Spleen (tissue), 11 donors: ENCODE results near the gene PCDH8. TPM values are rescaled to one million over a fixed set of nuclear protein-coding genes. Genes with fewer than 3 reads are reported as not detected.

Experiments used
- DNase-seq: peaks from one replicate; pipeline ENCODE4 v3.0.0-alpha.2; 2020
- H3K27ac ChIP-seq, 8 donors: fragments of 200-600 bp; sonication (generic) in 7 of 8; 1 replicate in 4 of 8; 2 replicates in 4 of 8; pipeline versions ENCODE4 v1.5.0 to v1.8.0; 2016 to 2021; ENCODE audit warnings: inconsistent platforms in 4 of 8, mild to moderate bottlenecking in 4 of 8, moderate library complexity in 1 of 8
- H3K27me3 ChIP-seq, 7 donors: fragments of 200-600 bp; sonication (generic) in 6 of 7; replicated peaks in 1 of 7; 1 replicate in 4 of 7; 2 replicates in 3 of 7; pipeline versions ENCODE4 v1.5.0 to v1.8.0; 2016 to 2021; ENCODE audit warnings: inconsistent platforms in 3 of 7, mild to moderate bottlenecking in 1 of 7
- H3K36me3 ChIP-seq, 6 donors: fragments of 200-600 bp; sonication (generic) in 5 of 6; 1 replicate in 4 of 6; 2 replicates in 2 of 6; pipeline versions ENCODE4 v1.5.0 to v1.8.0; 2016 to 2021; ENCODE audit warnings: inconsistent platforms in 2 of 6
- H3K4me1 ChIP-seq, 6 donors: fragments of 200-600 bp; sonication (generic) in 5 of 6; 1 replicate in 3 of 6; 2 replicates in 3 of 6; pipeline versions ENCODE4 v1.5.0 to v1.8.0; 2016 to 2021; ENCODE audit warnings: inconsistent platforms in 3 of 6
- H3K4me3 ChIP-seq, 8 donors: fragments of 200-600 bp; sonication (generic) in 7 of 8; 1 replicate in 4 of 8; 2 replicates in 4 of 8; pipeline versions ENCODE4 v1.5.0 to v1.8.0; 2016 to 2021; ENCODE audit warnings: inconsistent platforms in 4 of 8, mild to moderate bottlenecking in 4 of 8, moderate library complexity in 2 of 8
- H3K9me3 ChIP-seq, 8 donors: fragments of 200-600 bp; sonication (generic) in 7 of 8; 1 replicate in 4 of 8; 2 replicates in 4 of 8; pipeline versions ENCODE4 v1.5.0 to v1.8.0; 2016 to 2021; ENCODE audit warnings: inconsistent platforms in 4 of 8
- CTCF ChIP-seq, 11 experiments: fragments of 200-600 bp in 7 of 11; fragments of 450-650 bp in 4 of 11; sonication (generic) in 4 of 11; IDR thresholded peaks in 8 of 11; conservative IDR thresholded peaks in 3 of 11; 1 replicate in 7 of 11; 2 replicates in 4 of 11; pipeline versions ENCODE4 v1.4.0 to v1.8.0; 2016 to 2021; ENCODE audit warnings: antibody characterized with exemption in 11 of 11, inconsistent platforms in 4 of 11, mild to moderate bottlenecking in 1 of 11
- POLR2A ChIP-seq, 3 donors: fragments of 450-650 bp; IDR thresholded peaks; one replicate each; pipeline ENCODE4 v1.5.1; 2017; ENCODE audit warnings: antibody characterized with exemption in 3 of 3, mild to moderate bottlenecking in 1 of 3
- POLR2AphosphoS5 ChIP-seq, 3 donors: sonication (generic); formaldehyde crosslinking; IDR thresholded peaks; one replicate each; pipeline ENCODE4 v1.5.1; 2017; ENCODE audit warnings: antibody characterized with exemption in 3 of 3
- WGBS, 5 donors: extraction: QIAGEN DNeasy Blood & Tissue Kit in 3 of 5; methylation state at CpG; one replicate each; pipeline versions ENCODE4 v1.1.5 to v1.1.7; 2013 to 2018; 5-methylcytosine and 5-hydroxymethylcytosine counted together
- intact Hi-C: fragments of 100-400 bp; cut with DNase I; formaldehyde crosslinking; loops from one replicate; pipeline ENCODE4 v1.15.0; 2023; ENCODE audit warnings: low total_unique reads
- polyA plus RNA-seq, 3 donors: library from polyadenylated mRNA; stranded (reverse); fragments of 200-250 nt; gene quantifications; one replicate each; pipeline ENCODE4 v1.2.1, GENCODE V29; 2013
- total RNA-seq, 7 donors: library from RNA; depleted of rRNA in 3 of 7; stranded (reverse); fragments of >200 nt in 3 of 7; fragmentation: NEBNext Ultra II Directional in 4 of 7; extraction: Animal tissue kit (Norgen Biotek cat#: 25700) in 4 of 7; gene quantifications; one replicate each; pipeline versions ENCODE4 v1.1.0 to v1.2.1, GENCODE V29; 2016 to 2021
- donor health status: healthy with polysubstance abuse.
- donor health status: DM: no; HTN: no; CAD: no; lungs with moderate emphysema.
- donor health status: DM: no; HTN: no; CAD: no.
- donor health status: Bipolar disorder and iron deficiency.
- donor health status: healthy.
- donor health status: DM: no; HTN: no; CAD: no.
- donor health status: DM: yes; HTN: yes; CAD: no.

Gene PCDH8
- total and polyA plus RNA-seq, 10 donors: not detected

DNA sequence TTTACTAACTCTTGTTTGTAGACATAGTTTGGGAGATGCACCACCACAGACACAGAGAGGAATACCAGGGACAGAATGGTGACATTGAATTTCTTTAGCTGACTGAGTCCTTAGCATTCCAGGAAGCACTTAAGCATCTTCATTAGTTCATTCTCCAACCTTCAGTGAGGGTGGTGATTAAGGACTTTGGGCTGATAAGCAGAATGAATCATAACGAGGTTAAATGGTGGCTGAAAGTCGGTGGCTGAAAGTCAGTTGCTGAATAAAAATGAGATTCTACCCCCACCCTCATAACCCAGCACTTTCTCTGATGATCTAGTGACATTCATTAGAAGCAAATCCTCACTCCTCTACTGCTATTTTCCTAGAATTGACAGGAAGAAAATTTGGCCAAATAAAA lies 10.6 kb downstream of the PCDH8 start:
- H3K4me1 ChIP-seq: no peaks in the 10 kb centered on the region
- no peaks in the 10 kb centered on the region for H3K9me3 ChIP-seq
- DNase-seq: no peak
- no peaks in the 10 kb centered on the region for H3K36me3 ChIP-seq
- intact Hi-C loops: no loop called here
- TF ChIP-seq CTCF (IDR thresholded peaks at IDR 0.05 in 8 of 11, conservative IDR thresholded peaks at IDR 0.05 in 3 of 11): no peak
- no peak for TF ChIP-seq POLR2AphosphoS5 (IDR thresholded peaks at IDR 0.05)
- no peak for TF ChIP-seq POLR2A (IDR thresholded peaks at IDR 0.05)
- no peak overlapping the region for H3K4me3 ChIP-seq
- no peak overlapping the region for H3K27ac ChIP-seq
- 37 to 59% (median 43%) methylated on average over 2 of the region's 2 CpGs for WGBS, 5 donors
- peaks cover 0 to 73% (median 4%) of the 10 kb centered on the region in 7 donors for H3K27me3 ChIP-seq

GRCh38 chr13:52835071-52835839 lies 13.2 kb downstream of the PCDH8 start:
- peaks cover 0 to 50% (median 0%) of the 10 kb centered on the region in 7 donors for H3K27me3 ChIP-seq
- H3K9me3 ChIP-seq: no peaks in the 10 kb centered on the region
- H3K27ac ChIP-seq: no peak overlapping the region
- no peaks in the 10 kb centered on the region for H3K36me3 ChIP-seq
- intact Hi-C loops: no loop called here
- no peak for DNase-seq
- WGBS, 5 donors: 53 to 85% (median 78%) methylated on average over 2 of the region's 2 CpGs
- H3K4me3 ChIP-seq: no peak overlapping the region
- TF ChIP-seq CTCF (IDR thresholded peaks at IDR 0.05 in 8 of 11, conservative IDR thresholded peaks at IDR 0.05 in 3 of 11) (no peak), POLR2AphosphoS5 (IDR thresholded peaks at IDR 0.05) (no peak), POLR2A (IDR thresholded peaks at IDR 0.05) (no peak)
- no peaks in the 10 kb centered on the region for H3K4me1 ChIP-seq

DNA sequence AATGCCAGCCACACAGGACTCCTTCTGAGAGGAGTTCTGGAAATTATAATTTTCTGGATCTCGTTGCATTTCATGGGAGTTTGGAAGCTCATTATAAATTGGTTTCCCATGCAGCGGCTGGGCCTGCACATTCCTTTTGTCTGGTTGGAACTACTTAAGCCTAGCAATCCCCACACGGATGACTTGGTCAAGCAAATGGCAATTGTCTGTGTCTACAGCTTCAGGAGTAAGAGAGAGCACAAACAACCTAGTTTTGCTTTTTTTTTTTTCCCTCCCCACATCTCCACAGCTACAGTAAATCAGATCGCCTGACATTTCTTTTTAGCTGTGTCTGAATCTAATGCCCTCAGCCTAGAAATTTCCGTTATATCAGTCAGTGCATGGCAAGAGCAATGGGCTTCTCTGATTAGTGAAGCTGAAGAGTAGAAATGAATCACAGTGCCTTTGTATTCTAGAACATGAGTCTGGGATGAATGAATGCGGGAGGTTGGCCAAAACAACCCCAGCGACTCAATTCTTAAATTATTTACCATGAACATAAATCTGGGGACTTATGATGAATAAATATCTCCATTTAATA lies 15.1 kb downstream of the PCDH8 start:
- Histone ChIP-seq H3K9me3 (no peaks in the 10 kb centered on the region), H3K27ac (no peak overlapping the region), H3K4me1 (no peaks in the 10 kb centered on the region), H3K27me3 (peaks cover 0 to 38% (median 0%) of the 10 kb centered on the region in 7 donors), H3K4me3 (no peak overlapping the region), H3K36me3 (no peaks in the 10 kb centered on the region)
- TF ChIP-seq POLR2A (IDR thresholded peaks at IDR 0.05) (no peak), POLR2AphosphoS5 (IDR thresholded peaks at IDR 0.05) (no peak), CTCF (IDR thresholded peaks at IDR 0.05 in 8 of 11, conservative IDR thresholded peaks at IDR 0.05 in 3 of 11) (no peak)
- intact Hi-C loops: no loop called here
- WGBS, 5 donors: 79 to 88% (median 83%) methylated on average over 7 of the region's 7 CpGs
- DNase-seq: no peak

GRCh38 chr13:52832313-52832712 lies 16.1 kb downstream of the PCDH8 start:
- 76 to 85% (median 81%) methylated on average over 5 of the region's 5 CpGs for WGBS, 5 donors
- DNase-seq: no peak
- H3K36me3 ChIP-seq: no peaks in the 10 kb centered on the region
- no peaks in the 10 kb centered on the region for H3K9me3 ChIP-seq
- peaks cover 0 to 33% (median 0%) of the 10 kb centered on the region in 7 donors for H3K27me3 ChIP-seq
- no peaks in the 10 kb centered on the region for H3K4me1 ChIP-seq
- intact Hi-C loops: no loop called here
- H3K4me3 ChIP-seq: no peak overlapping the region
- TF ChIP-seq POLR2A (IDR thresholded peaks at IDR 0.05) (no peak), CTCF (IDR thresholded peaks at IDR 0.05 in 8 of 11, conservative IDR thresholded peaks at IDR 0.05 in 3 of 11) (no peak)
- H3K27ac ChIP-seq: no peak overlapping the region
